Uterus (tissue), 2 donors: ENCODE results near the gene ADAMTS3.

ENCODE experiments used
- POLR2A ChIP-seq, 2 donors: fragments of 450-650 bp; IDR thresholded peaks; one replicate each; pipeline ENCODE4 v1.6.1; 2016; ENCODE audit warnings: antibody characterized with exemption in 2 of 2, mild to moderate bottlenecking in 1 of 2, moderate library complexity in 1 of 2
- TF ChIP-seq, protein P1 (sequence below), 4 experiments: fragments of 200-600 bp in 2 of 4; fragments of 450-650 bp in 2 of 4; sonication (generic) in 2 of 4; IDR thresholded peaks; one replicate each; pipeline ENCODE4 v1.5.1; 2016 to 2019; ENCODE audit warnings: antibody characterized with exemption in 4 of 4, mild to moderate bottlenecking in 2 of 4, moderate library complexity in 1 of 4

DNA sequence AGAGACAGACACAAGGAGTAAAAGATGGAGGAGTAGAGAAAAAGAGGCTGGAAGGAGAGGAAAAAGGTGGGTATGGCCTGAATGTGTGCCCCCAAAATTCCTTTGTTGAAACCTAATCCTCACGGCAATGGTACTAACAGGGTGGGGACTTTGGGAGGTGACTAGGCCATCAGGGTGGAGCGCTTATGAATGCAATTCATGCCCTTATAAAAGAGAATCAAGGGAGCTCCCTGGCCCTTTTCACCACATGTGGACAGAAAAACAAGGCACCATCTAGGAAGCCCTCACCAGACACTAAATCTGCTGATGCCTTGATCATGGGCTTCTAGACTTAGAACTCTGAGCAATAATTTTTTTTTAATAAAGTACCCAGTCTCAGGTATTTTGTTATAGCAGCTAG, 282.1 kb downstream of the ADAMTS3 start:
- TF ChIP-seq POLR2A (IDR thresholded peaks at IDR 0.05), result no peak
- TF ChIP-seq, protein P1, sequence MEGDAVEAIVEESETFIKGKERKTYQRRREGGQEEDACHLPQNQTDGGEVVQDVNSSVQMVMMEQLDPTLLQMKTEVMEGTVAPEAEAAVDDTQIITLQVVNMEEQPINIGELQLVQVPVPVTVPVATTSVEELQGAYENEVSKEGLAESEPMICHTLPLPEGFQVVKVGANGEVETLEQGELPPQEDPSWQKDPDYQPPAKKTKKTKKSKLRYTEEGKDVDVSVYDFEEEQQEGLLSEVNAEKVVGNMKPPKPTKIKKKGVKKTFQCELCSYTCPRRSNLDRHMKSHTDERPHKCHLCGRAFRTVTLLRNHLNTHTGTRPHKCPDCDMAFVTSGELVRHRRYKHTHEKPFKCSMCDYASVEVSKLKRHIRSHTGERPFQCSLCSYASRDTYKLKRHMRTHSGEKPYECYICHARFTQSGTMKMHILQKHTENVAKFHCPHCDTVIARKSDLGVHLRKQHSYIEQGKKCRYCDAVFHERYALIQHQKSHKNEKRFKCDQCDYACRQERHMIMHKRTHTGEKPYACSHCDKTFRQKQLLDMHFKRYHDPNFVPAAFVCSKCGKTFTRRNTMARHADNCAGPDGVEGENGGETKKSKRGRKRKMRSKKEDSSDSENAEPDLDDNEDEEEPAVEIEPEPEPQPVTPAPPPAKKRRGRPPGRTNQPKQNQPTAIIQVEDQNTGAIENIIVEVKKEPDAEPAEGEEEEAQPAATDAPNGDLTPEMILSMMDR (IDR thresholded peaks at IDR 0.05), result no peak
